ENCODE data around the gene MBNL2. TPM values are rescaled to one million over a fixed set of nuclear protein-coding genes. Genes with fewer than 3 reads are reported as not detected.

The MBNL2 gene
- total and polyA plus RNA-seq, 10 of the 15 experiments (the other 5 are each of a cell fraction or from before 2014, with no cell fraction given) = 1.6 to 9.7 (median 6.7) TPM

DNA sequence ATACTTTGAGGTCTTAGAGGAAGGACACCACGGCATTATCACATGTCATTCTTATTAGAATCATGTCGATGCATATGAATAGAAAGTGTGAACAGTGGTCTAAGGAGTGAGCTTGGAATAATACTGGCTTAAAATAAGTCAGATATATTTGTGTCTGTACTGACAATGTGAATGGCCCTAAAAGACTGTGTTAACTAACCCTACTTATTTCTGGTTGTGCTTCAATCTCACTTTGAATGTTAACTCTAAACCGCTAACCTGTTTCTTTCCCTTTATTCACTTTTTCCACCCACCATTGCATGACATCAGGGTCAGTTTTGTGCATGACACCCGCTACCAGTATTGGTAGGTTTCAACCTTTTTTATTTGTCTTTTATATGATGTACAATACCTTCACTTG is 142.7 kb downstream of the MBNL2 start:
- no peak for DNase-seq (ENCODE audit: low read depth, low spot score)
- Histone ChIP-seq H3K9me3 (replicated peaks; ENCODE audit: control insufficient read depth, insufficient read depth, low read length) (no peaks in the 10 kb centered on the region), H3K4me2 (ENCODE audit: control insufficient read depth, insufficient read depth) (no peak overlapping the region), H3K4me3 (no peak overlapping the region), H2AFZ (ENCODE audit: control insufficient read depth, low read depth, low read length) (no peak overlapping the region), H4K20me1 (ENCODE audit: control insufficient read depth, insufficient read depth) (no peaks in the 10 kb centered on the region), H3K4me1 (ENCODE audit: control insufficient read depth, insufficient read depth, low read length) (peaks cover 3% of the 10 kb centered on the region; the same call in 1 of the 2 replicates), H3K79me2 (ENCODE audit: control insufficient read depth, insufficient read depth, low read length) (no peaks in the 10 kb centered on the region), H3K27me3 (replicated peaks in 1 of 2; ENCODE audit: control insufficient read depth in 2 of 2, insufficient read depth in 2 of 2, low read length in 1 of 2) (no peaks in the 10 kb centered on the region), H3K27ac (ENCODE audit: control insufficient read depth, insufficient read depth) (no peak overlapping the region), H3K9ac (ENCODE audit: control insufficient read depth, insufficient read depth, low read length) (no peak overlapping the region), H3K36me3 (ENCODE audit: control insufficient read depth in 2 of 2, insufficient read depth in 2 of 2, low read length in 1 of 2) (no peaks in the 10 kb centered on the region; a peak in 1 of 4 replicates)
- ChIA-PET RAD21 (ENCODE audit: unreplicated experiment) (no interaction called here), SMC1A (ENCODE audit: uncharacterized antibody, unreplicated experiment) (interaction anchor here (0.9 to 1.4 kb wide), 2 partner anchors 9 to 10 kb away, joined by 3 to 5 read pairs; no protein-coding TSS in a partner anchor), CTCF (interaction anchor here (0.6 to 1.7 kb wide), 5 partner anchors 10 to 210 kb away, joined by 3 read pairs; no protein-coding TSS in a partner anchor), POLR2A (no interaction called here)
- BruUV-seq (replicated peaks) = no TSS peak
- TF ChIP-seq ZNF622 (IDR thresholded peaks at IDR 0.05) (no peak), POLR2AphosphoS5 (IDR thresholded peaks at IDR 0.05; ENCODE audit: low read length) (no peak), YY1 (IDR thresholded peaks at IDR 0.05; ENCODE audit: low read depth, low read length) (no peak), TAF1 (IDR thresholded peaks at IDR 0.05; ENCODE audit: borderline replicate concordance, low read depth, low read length) (no peak), PAX8 (IDR thresholded peaks at IDR 0.05) (no peak), RUNX3 (IDR thresholded peaks at IDR 0.05; ENCODE audit: low read length) (no peak), NR2F1 (conservative IDR thresholded peaks at IDR 0.05) (no peak), CBFB (IDR thresholded peaks at IDR 0.05; ENCODE audit: low read depth) (no peak), NFYA (IDR thresholded peaks at IDR 0.05; ENCODE audit: borderline replicate concordance, low read depth, low read length) (no peak), RFX5 (IDR thresholded peaks at IDR 0.05; ENCODE audit: low read depth, low read length) (no peak), NR2C1 (IDR thresholded peaks at IDR 0.05) (no peak), BCL11A (IDR thresholded peaks at IDR 0.05; ENCODE audit: low read depth, low read length) (no peak), STAT1 (conservative IDR thresholded peaks at IDR 0.05) (no peak), GATAD2B (conservative IDR thresholded peaks at IDR 0.05; ENCODE audit: low read depth) (no peak)
- TF ChIP-seq, protein P1, sequence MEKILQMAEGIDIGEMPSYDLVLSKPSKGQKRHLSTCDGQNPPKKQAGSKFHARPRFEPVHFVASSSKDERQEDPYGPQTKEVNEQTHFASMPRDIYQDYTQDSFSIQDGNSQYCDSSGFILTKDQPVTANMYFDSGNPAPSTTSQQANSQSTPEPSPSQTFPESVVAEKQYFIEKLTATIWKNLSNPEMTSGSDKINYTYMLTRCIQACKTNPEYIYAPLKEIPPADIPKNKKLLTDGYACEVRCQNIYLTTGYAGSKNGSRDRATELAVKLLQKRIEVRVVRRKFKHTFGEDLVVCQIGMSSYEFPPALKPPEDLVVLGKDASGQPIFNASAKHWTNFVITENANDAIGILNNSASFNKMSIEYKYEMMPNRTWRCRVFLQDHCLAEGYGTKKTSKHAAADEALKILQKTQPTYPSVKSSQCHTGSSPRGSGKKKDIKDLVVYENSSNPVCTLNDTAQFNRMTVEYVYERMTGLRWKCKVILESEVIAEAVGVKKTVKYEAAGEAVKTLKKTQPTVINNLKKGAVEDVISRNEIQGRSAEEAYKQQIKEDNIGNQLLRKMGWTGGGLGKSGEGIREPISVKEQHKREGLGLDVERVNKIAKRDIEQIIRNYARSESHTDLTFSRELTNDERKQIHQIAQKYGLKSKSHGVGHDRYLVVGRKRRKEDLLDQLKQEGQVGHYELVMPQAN (conservative IDR thresholded peaks at IDR 0.05) = no peak
- TF ChIP-seq, protein P2, sequence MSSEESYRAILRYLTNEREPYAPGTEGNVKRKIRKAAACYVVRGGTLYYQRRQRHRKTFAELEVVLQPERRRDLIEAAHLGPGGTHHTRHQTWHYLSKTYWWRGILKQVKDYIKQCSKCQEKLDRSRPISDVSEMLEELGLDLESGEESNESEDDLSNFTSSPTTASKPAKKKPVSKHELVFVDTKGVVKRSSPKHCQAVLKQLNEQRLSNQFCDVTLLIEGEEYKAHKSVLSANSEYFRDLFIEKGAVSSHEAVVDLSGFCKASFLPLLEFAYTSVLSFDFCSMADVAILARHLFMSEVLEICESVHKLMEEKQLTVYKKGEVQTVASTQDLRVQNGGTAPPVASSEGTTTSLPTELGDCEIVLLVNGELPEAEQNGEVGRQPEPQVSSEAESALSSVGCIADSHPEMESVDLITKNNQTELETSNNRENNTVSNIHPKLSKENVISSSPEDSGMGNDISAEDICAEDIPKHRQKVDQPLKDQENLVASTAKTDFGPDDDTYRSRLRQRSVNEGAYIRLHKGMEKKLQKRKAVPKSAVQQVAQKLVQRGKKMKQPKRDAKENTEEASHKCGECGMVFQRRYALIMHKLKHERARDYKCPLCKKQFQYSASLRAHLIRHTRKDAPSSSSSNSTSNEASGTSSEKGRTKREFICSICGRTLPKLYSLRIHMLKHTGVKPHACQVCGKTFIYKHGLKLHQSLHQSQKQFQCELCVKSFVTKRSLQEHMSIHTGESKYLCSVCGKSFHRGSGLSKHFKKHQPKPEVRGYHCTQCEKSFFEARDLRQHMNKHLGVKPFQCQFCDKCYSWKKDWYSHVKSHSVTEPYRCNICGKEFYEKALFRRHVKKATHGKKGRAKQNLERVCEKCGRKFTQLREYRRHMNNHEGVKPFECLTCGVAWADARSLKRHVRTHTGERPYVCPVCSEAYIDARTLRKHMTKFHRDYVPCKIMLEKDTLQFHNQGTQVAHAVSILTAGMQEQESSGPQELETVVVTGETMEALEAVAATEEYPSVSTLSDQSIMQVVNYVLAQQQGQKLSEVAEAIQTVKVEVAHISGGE (CRISPR knock-in tag; IDR thresholded peaks at IDR 0.05) = no peak
- TF ChIP-seq, protein P3, sequence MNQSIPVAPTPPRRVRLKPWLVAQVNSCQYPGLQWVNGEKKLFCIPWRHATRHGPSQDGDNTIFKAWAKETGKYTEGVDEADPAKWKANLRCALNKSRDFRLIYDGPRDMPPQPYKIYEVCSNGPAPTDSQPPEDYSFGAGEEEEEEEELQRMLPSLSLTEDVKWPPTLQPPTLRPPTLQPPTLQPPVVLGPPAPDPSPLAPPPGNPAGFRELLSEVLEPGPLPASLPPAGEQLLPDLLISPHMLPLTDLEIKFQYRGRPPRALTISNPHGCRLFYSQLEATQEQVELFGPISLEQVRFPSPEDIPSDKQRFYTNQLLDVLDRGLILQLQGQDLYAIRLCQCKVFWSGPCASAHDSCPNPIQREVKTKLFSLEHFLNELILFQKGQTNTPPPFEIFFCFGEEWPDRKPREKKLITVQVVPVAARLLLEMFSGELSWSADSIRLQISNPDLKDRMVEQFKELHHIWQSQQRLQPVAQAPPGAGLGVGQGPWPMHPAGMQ (IDR thresholded peaks at IDR 0.05; ENCODE audit: borderline replicate concordance) = no peak
- FAIRE-seq = no peak
- WGBS (ENCODE audit: insufficient coverage, insufficient replicate concordance, low lambda C conversion rate, missing lambda C conversion rate) = 95% methylated on average over 4 of the region's 4 CpGs
- intact Hi-C loops (cut with micrococcal nuclease; ENCODE audit: unreplicated experiment) = loop anchor here (10.0 kb wide), 1 partner anchor 210 kb away; no protein-coding TSS in a partner anchor
- no peak for ATAC-seq
- in situ Hi-C loops (cut with MboI) = no loop called here

Measured in GM12878 (cell line).